NCI-H345 (cell line): ENCODE results near the gene KAT8.
A peak's percentile ranks its signal among the peaks of the same experiment; 100 is the strongest.
"Not testable (repeated sequence)": the region's sequence is repeated elsewhere in the genome, so short reads cannot be mapped to it uniquely, and the experiment has no call there.

Experiments
- DNase-seq: peaks from one replicate; lab custom pipeline; 2025; lab: John Stamatoyannopoulos, UW

The KAT8 gene

GRCh38 chr16:31132303-31132979 lies 15.0 kb downstream of the KAT8 start:
- no peak for DNase-seq

DNA sequence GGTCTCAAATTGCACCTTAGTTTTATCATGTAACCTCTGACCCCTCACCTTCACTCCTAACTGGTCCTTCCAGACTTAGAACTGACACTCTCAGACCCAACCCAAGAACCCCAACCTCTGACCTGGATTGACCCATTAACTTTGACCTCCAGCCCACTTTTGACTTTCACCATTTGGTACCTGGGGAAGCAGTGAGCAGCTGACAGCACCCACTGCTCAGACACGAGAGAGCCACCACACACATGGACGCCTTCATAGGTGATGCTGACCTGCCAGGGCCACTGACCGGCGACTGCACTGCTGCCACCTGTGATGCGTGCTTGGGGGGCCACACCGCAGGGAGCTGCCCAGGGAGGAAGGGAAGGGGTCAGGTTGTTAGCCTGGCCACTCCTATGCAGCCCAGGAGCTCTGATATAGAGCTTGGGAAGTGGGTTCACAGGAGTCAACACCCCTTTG lies 15.6 kb downstream of the KAT8 start:
- DNase-seq: no peak

DNA sequence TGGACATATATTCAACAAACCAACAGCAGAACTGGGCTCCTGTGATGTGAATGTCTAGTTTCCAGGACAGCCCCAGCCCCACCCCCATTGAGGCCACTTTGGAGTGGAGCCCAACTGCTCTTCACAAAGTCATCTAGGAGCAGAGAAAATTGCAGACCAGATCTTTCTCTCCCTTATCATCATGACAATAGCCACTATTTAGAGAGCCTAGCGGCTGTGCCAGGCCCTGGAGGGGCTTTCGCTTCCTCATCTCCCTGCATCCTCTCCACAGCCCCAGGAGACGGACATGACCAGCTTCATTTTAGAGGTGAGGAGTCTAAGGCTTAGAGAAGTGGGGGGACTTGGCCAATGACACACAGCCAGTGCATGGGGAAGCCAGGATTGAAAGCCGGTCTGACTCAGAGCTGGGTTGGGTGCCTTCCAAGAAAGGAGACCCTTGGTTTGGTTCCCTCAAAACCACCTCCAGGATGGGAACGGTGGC lies 16.7 kb downstream of the KAT8 start:
- no peak for DNase-seq

DNA sequence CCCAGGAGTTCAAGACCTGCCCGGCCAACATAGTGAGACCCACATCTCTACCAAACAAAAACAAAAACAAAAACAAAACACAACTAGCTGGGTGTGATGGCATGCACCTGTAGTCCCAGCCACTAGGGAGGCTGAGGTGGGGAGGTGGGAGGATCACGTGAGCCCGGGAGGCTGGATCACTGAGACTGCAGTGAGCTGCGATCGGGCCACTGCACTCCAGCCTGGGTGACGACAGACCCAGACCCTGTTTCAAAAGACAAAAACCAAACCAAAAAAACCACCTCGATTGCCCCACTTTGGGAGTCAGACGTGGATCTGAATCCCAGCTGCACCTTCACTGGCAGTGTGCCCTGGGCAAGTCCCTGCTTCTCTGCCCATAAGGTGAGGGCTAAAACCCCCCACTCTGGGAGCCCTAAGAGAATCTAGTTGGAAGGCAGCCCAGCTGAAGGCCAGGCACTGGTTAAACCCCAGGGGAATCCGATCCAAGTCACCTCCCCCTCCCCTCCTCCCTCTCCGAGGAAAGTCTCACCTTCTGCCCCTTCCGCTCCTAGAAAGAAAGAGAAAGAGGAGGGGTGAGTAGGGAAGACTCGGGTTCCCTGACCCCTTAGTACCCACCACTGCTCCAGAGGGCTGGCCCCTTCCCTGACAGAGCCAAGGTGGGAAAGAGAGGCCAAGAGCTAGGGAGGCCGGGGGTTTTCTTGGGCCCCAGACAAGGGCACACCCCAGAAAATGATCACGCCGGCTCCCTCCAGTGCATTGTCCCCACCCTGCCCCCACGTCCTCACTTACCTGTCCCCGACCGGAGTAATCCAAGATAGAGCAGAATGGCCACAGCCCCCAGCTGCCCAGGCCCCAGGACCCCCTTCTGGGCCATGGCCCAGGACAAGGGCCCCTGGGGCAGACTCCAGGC lies 17.4 kb downstream of the KAT8 start:
- peak; percentile 21 for DNase-seq

DNA sequence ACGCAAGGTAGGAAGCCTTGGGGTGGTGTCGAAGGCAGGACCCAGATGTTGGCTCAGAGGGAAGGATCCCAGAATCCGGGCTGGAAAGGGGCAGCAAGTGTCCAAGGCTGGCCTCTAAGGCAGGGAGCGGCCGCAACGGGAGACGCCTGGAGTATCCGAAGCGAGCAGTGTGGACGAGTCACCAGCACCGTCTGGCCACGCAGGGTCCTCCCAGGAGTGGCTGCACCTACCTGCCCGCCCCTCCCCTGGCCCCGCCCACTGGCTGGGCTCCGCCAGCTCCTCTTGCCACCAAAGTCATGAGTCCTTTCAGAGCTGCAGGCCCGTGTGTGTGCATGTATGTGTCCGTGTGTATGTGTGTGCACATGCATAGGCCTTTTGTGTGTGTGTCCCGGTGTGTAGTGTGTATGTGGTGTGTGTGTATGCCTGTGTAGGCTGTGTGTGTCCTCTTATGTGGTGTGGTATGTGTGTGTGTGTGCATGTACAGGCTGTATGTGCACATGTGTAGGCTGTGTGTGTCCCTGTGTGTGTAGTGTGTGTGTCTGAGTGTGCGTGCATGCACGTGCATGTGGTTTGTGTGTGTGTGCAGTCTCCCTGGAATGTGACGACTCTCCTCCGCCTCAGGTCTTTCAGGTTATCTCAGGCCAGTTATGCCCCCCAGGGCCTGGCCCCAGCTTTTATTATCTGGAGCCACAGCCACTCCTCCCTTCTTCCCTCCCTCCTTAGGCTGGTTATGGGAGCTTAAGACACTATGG lies 18.2 kb downstream of the KAT8 start, which contains the start of gene PRSS8:
Gene PRSS8, minus strand, starts transcription at position 193 of the 752 bp plus-strand sequence. CDS start 229 bp downstream, outside the sequence.
- no peak for DNase-seq

- no peak for DNase-seq
These were observed 18.8 kb downstream of the KAT8 start for GRCh38 chr16:31136287-31136662.

DNA sequence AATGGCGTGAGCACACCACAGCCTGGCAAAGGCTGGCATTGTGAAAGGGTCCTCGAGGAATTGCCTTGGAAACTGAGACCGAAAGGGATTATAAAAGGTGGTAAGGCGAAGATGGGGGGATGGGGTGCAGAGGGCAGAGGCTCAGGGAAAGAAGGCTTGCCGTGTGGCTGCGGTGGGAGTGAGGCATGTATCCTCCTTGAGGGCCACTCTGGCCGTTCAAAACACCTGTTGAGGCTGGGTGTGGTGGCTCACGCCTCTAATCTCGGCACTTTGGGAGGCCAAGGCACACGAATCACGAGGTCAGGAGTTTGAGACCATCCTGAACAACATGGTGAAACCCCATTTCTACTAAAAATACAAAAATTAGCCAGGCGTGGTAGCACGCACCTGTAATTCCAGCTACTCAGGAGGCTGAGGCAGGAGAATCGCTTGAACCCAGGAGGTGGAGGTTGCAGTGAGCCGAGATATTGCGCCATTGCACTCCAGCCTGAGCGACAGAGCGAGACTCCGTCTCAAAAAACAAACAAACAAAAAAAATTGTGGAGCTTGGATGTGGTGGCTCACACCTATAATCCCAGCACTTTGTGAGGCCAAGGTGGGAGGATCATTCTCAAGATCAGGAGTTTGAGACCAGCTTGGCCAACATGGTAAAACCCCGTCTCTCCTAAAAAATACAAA lies 19.5 kb downstream of the KAT8 start:
- not testable (repeated sequence) for DNase-seq

- DNase-seq: no peak
These were observed 21.4 kb downstream of the KAT8 start for GRCh38 chr16:31138621-31139578.

DNA sequence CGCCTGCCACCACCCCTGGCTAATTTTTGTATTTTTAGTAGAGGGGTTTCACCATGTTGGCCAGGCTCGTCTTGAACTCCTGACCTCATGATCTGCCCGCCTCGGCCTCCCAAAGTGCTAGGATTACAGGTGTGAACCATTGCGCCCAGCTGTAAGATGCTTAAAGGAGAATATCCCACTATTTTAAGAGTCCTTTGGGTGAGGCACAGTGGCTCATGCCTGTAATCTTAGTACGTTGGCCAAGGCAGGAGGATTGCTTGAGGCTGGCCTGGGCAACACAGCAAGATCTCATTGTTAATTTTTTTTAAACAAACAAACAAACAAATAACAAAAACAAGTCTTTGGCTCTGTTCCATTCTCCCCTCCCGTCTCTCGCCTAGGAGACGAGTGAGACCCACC lies 23.6 kb downstream of the KAT8 start:
- not testable (repeated sequence) for DNase-seq

GRCh38 chr16:31141489-31142108 lies 24.1 kb downstream of the KAT8 start:
- DNase-seq: peak; percentile 54

GRCh38 chr16:31142109-31143010 lies 24.9 kb downstream of the KAT8 start:
- peak; percentile 100 for DNase-seq

- no peak for DNase-seq
These were observed 25.7 kb downstream of the KAT8 start for GRCh38 chr16:31143011-31143693.

DNA sequence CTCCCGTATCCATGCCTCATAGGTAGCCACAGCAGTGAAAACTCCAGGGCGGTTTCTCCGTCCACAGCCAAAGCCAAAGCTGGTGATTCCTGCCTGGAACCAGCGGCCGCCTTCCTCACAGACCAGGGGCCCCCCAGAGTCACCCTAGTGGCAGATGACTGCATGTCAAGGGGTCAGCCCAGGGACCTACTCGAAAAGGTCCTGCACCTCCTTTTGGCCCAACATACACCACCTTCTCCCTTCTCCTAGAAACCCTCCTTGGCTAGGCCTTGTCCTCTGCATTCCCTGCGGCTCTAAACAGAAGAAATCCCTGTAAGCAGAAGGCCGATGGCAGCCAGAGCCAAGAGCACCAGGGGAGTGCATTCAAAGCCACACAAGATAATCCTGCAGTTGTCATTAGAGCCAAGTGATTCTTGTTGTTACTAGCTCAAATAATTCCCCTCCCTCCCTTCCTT lies 26.3 kb downstream of the KAT8 start:
- DNase-seq: no peak

DNA sequence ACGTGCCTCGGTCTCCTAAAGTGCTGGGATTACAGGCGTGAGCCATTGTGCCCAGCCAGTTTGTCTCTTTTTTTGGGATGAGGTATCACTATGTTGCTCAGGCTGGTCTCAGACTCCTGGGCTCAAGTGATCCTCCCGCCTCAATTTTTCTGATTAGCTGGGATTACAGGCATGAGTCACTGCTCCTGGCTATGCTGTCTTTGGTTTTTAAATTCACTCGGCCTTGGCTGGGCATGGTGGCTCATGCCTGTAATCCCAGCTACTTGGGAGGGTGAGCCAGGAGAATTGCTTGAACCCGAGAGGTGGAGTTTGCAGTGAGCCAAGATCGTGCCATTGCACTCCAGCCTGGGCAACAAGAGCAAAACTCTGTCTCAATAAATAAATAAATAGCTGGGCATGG lies 27.0 kb downstream of the KAT8 start:
- not testable (repeated sequence) for DNase-seq

DNA sequence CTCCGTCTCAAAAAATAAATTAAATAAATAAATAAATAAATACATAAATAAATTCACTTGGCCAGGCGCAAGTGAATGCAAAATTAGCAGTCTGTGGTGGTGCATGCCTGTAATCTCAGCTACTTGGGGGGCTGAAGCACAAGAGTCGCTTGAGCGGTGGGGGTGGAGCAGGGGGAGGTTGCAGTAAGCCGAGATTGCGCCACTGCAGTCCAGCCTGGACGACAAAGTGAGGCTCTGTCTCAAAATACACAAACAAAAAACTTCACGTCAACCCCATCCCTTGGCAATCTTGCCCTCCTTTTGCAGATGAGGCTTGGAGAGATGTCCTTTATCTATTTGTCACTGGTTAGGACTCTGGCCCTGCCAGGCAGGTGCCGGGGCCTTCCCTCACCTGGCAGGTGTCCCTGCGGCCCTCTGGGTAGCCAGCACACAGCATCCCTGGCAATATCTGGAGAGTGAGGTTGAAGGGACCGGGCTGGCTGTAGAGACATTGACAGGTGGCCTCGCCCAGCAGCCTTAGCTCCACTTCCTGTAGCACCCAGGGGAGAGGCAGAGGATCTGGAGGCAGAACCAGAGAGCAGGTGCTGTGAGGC lies 28.0 kb downstream of the KAT8 start:
- peak; percentile 17 for DNase-seq

DNA sequence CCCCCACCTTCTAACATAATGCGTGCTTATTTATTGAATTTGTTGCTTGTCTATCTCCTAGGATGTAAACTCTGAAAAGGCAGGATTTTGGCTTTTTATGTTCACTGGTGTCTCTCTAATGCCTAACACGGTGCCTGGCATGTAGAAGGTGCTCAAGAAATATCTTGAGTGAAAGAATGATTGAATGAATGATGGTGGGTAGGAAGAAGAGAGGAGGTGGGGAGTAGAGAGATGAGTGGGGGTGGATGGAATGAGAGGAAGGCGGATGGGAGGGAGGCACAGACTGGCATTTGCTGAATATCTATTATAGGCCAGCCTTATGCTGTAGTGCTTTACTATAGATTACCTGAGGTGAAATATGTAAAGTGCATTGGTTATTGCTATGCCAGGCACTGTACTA lies 30.1 kb downstream of the KAT8 start:
- no peak for DNase-seq

- DNase-seq: no peak
These were observed 30.8 kb downstream of the KAT8 start for GRCh38 chr16:31148281-31148728.

- no peak for DNase-seq
These were observed 31.4 kb downstream of the KAT8 start for GRCh38 chr16:31148896-31149295.
